ENCODE data around the gene NAE1.

NAE1 gene

GRCh38 chr16:66842765-66843164, 12.0 kb upstream of the NAE1 start:
- no peaks in the 10 kb centered on the region for H3K36me3 ChIP-seq (ENCODE audit: control insufficient read depth, insufficient read depth, low read length)
- WGBS, 2 experiments (ENCODE audit: insufficient coverage in 2 of 2), result 75 to 91% methylated on average over 6 to 7 of the region's 7 CpGs
- H3K27ac ChIP-seq (ENCODE audit: low read depth, low read length, severe bottlenecking), result no peak overlapping the region
- H3K4me1 ChIP-seq (ENCODE audit: control insufficient read depth, insufficient read depth, low read length, poor library complexity, severe bottlenecking), result no peaks in the 10 kb centered on the region
- no peaks in the 10 kb centered on the region for H3K9me3 ChIP-seq (ENCODE audit: control insufficient read depth, low read length)
- H3K4me3 ChIP-seq (ENCODE audit: extremely low read depth, insufficient read depth, low read length, poor library complexity, severe bottlenecking), result no peak overlapping the region

DNA sequence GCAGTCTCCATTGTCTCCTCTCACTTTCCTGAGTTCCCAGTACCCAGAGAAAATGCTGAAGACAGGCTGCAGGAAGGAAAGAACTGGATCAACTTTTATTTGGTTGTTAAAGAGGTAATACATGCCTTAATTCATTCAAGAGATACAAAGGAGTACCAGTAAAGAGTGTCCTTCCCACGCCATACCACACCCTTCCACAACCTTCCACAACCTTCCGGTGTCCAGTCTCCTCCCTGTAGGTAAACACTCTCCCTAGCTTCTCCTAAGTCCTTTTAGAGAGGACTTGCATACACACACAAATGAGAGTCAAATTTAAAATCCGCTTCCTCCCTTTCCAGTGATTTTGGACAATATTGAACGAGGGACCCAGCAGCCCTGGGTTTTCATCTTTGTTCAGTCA, 10.6 kb upstream of the NAE1 start:
- Histone ChIP-seq H3K4me3 (ENCODE audit: extremely low read depth, insufficient read depth, low read length, poor library complexity, severe bottlenecking) (no peak overlapping the region), H3K36me3 (ENCODE audit: control insufficient read depth, insufficient read depth, low read length) (no peaks in the 10 kb centered on the region), H3K27ac (ENCODE audit: low read depth, low read length, severe bottlenecking) (no peak overlapping the region), H3K4me1 (ENCODE audit: control insufficient read depth, insufficient read depth, low read length, poor library complexity, severe bottlenecking) (no peaks in the 10 kb centered on the region), H3K9me3 (ENCODE audit: control insufficient read depth, low read length) (no peaks in the 10 kb centered on the region)
- WGBS, 2 experiments (ENCODE audit: insufficient coverage in 2 of 2), result 89 to 95% methylated on average over 4 of the region's 4 CpGs

DNA sequence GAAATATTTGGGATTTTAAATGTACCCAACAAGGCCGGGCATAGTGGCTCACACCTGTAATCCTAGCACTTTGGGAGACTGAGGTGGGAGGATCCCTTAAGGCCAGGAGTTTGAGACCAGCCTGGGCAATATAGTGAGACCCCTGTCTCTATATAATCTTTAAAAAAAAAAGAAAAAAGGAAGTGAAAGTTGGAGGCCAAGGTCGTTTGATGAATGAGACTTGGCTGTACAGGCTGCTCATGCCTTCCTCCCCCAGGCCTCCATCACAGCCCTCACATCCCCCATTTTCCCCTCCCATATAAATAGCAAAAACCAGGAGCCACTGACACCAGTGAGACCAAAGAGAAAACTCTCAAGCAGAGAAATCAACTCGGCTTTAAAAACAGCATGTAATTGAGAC, 10.1 kb upstream of the NAE1 start:
- Histone ChIP-seq H3K27ac (ENCODE audit: low read depth, low read length, severe bottlenecking) (no peak overlapping the region), H3K9me3 (ENCODE audit: control insufficient read depth, low read length) (no peaks in the 10 kb centered on the region), H3K36me3 (ENCODE audit: control insufficient read depth, insufficient read depth, low read length) (no peaks in the 10 kb centered on the region), H3K4me3 (ENCODE audit: extremely low read depth, insufficient read depth, low read length, poor library complexity, severe bottlenecking) (no peak overlapping the region), H3K4me1 (ENCODE audit: control insufficient read depth, insufficient read depth, low read length, poor library complexity, severe bottlenecking) (no peaks in the 10 kb centered on the region)
- WGBS, 2 experiments (ENCODE audit: insufficient coverage in 2 of 2), result 58 to 100% methylated on average over 1 of the region's 3 CpGs

GRCh38 chr16:66834746-66835145, 4.0 kb upstream of the NAE1 start:
- 91% methylated on average over 3 of the region's 5 CpGs; no CpG with 5 or more reads in 1 of the 2 experiments for WGBS, 2 experiments (ENCODE audit: insufficient coverage in 2 of 2)
- no peaks in the 10 kb centered on the region for H3K4me1 ChIP-seq (ENCODE audit: control insufficient read depth, insufficient read depth, low read length, poor library complexity, severe bottlenecking)

DNA sequence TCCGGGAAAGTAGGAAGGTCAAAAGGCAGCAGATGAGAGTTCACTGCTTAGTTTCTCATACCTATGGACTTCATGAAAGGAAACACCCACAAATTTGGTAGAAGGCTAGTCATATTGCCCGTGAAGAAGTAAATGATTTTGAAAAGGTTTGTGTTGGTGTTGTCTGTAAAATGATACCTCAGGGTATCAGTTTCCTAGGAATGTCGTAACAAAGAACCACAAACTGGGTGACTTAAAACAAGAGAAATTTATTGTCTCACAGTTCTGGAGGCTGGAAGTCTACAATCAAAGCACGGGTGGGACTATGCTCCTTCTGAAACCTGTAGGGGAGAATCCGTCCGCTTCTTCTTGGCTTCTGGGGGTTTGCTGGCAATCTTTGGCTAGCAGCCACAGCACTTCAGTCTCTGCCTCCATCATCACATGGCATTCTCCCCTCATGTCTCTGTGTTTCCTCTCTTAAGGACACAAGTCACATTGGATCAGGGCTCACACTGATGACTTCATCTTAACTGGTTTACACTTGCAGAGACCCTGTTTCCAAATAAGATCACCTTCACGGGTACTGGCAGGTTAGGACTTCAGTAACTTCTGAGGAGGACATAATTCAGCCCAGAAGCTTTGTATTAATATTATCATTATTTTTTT, 2.0 kb upstream of the NAE1 start:
- Histone ChIP-seq H3K36me3 (ENCODE audit: control insufficient read depth, insufficient read depth, low read length) (peaks cover 9% of the 10 kb centered on the region), H3K4me3 (ENCODE audit: extremely low read depth, insufficient read depth, low read length, poor library complexity, severe bottlenecking) (no peak overlapping the region), H3K4me1 (ENCODE audit: control insufficient read depth, insufficient read depth, low read length, poor library complexity, severe bottlenecking) (no peaks in the 10 kb centered on the region), H3K27ac (ENCODE audit: low read depth, low read length, severe bottlenecking) (no peak overlapping the region), H3K9me3 (ENCODE audit: control insufficient read depth, low read length) (no peaks in the 10 kb centered on the region)
- 80 to 89% methylated on average over 5 to 6 of the region's 7 CpGs for WGBS, 2 experiments (ENCODE audit: insufficient coverage in 2 of 2)

More at GRCh38 chr16:66834746-66835145, 4.0 kb upstream of the NAE1 start:
- Histone ChIP-seq H3K36me3 (ENCODE audit: control insufficient read depth, insufficient read depth, low read length) (no peaks in the 10 kb centered on the region), H3K4me3 (ENCODE audit: extremely low read depth, insufficient read depth, low read length, poor library complexity, severe bottlenecking) (no peak overlapping the region), H3K27ac (ENCODE audit: low read depth, low read length, severe bottlenecking) (no peak overlapping the region), H3K9me3 (ENCODE audit: control insufficient read depth, low read length) (no peaks in the 10 kb centered on the region)

GRCh38 chr16:66832190-66832589, 1.4 kb upstream of the NAE1 start:
- Histone ChIP-seq H3K4me3 (ENCODE audit: extremely low read depth, insufficient read depth, low read length, poor library complexity, severe bottlenecking) (no peak overlapping the region), H3K4me1 (ENCODE audit: control insufficient read depth, insufficient read depth, low read length, poor library complexity, severe bottlenecking) (no peaks in the 10 kb centered on the region), H3K36me3 (ENCODE audit: control insufficient read depth, insufficient read depth, low read length) (peaks cover 15% of the 10 kb centered on the region), H3K27ac (ENCODE audit: low read depth, low read length, severe bottlenecking) (no peak overlapping the region), H3K9me3 (ENCODE audit: control insufficient read depth, low read length) (no peaks in the 10 kb centered on the region)
- 83% methylated on average over 1 of the region's 3 CpGs; no CpG with 5 or more reads in 1 of the 2 experiments for WGBS, 2 experiments (ENCODE audit: insufficient coverage in 2 of 2)

- Histone ChIP-seq H3K27ac (ENCODE audit: low read depth, low read length, severe bottlenecking) (no peak overlapping the region), H3K4me3 (ENCODE audit: extremely low read depth, insufficient read depth, low read length, poor library complexity, severe bottlenecking) (no peak overlapping the region), H3K9me3 (ENCODE audit: control insufficient read depth, low read length) (no peaks in the 10 kb centered on the region), H3K4me1 (ENCODE audit: control insufficient read depth, insufficient read depth, low read length, poor library complexity, severe bottlenecking) (no peaks in the 10 kb centered on the region), H3K36me3 (ENCODE audit: control insufficient read depth, insufficient read depth, low read length) (peaks cover 85% of the 10 kb centered on the region)
- WGBS, 2 experiments (ENCODE audit: insufficient coverage in 2 of 2), result 100% methylated on average over 1 to 2 of the region's 4 CpGs
Observed at GRCh38 chr16:66824006-66824405, 6.8 kb downstream of the NAE1 start.

- no peaks in the 10 kb centered on the region for H3K9me3 ChIP-seq (ENCODE audit: control insufficient read depth, low read length)
- H3K4me1 ChIP-seq (ENCODE audit: control insufficient read depth, insufficient read depth, low read length, poor library complexity, severe bottlenecking), result no peaks in the 10 kb centered on the region
- 86 to 100% methylated on average over 2 of the region's 2 CpGs for whole genome bisulfite sequencing, 2 experiments (ENCODE audit: insufficient coverage in 2 of 2)
- H3K36me3 ChIP-seq (ENCODE audit: control insufficient read depth, insufficient read depth, low read length), result peaks cover 84% of the 10 kb centered on the region
- no peak overlapping the region for H3K4me3 ChIP-seq (ENCODE audit: extremely low read depth, insufficient read depth, low read length, poor library complexity, severe bottlenecking)
- no peak overlapping the region for H3K27ac ChIP-seq (ENCODE audit: low read depth, low read length, severe bottlenecking)
Observed at GRCh38 chr16:66814734-66815133, 16.0 kb downstream of the NAE1 start.

DNA sequence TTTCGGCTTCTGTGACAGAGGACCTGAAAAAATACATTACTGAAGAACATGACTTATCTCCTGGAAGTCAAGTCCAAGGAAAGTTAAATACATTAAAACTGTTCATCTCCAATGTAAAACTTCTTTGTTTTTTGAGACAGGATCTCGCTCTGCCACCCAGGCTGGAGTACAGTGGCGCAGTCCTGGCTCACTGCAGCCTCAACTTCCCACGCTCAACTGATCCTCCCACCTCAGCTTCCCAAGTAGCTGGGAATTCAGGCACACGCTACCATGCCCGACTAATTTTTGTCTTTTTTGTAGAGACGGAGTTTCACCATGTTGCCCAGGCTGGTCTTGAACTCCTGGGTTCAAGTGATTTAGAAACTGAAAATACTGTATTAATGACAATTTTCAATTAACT, 19.7 kb downstream of the NAE1 start:
- Histone ChIP-seq H3K27ac (ENCODE audit: low read depth, low read length, severe bottlenecking) (no peak overlapping the region), H3K36me3 (ENCODE audit: control insufficient read depth, insufficient read depth, low read length) (peaks cover 82% of the 10 kb centered on the region), H3K4me3 (ENCODE audit: extremely low read depth, insufficient read depth, low read length, poor library complexity, severe bottlenecking) (no peak overlapping the region), H3K4me1 (ENCODE audit: control insufficient read depth, insufficient read depth, low read length, poor library complexity, severe bottlenecking) (no peaks in the 10 kb centered on the region), H3K9me3 (ENCODE audit: control insufficient read depth, low read length) (no peaks in the 10 kb centered on the region)
- 93 to 100% methylated on average over 4 to 5 of the region's 7 CpGs for WGBS, 2 experiments (ENCODE audit: insufficient coverage in 2 of 2)

- Histone ChIP-seq H3K4me1 (ENCODE audit: control insufficient read depth, insufficient read depth, low read length, poor library complexity, severe bottlenecking) (no peaks in the 10 kb centered on the region), H3K9me3 (ENCODE audit: control insufficient read depth, low read length) (no peaks in the 10 kb centered on the region), H3K27ac (ENCODE audit: low read depth, low read length, severe bottlenecking) (no peak overlapping the region), H3K4me3 (ENCODE audit: extremely low read depth, insufficient read depth, low read length, poor library complexity, severe bottlenecking) (no peak overlapping the region), H3K36me3 (ENCODE audit: control insufficient read depth, insufficient read depth, low read length) (peaks cover 83% of the 10 kb centered on the region)
- 94 to 100% methylated on average over 1 to 3 of the region's 4 CpGs for WGBS, 2 experiments (ENCODE audit: insufficient coverage in 2 of 2)
Observed at GRCh38 chr16:66810391-66810790, 20.4 kb downstream of the NAE1 start.

DNA sequence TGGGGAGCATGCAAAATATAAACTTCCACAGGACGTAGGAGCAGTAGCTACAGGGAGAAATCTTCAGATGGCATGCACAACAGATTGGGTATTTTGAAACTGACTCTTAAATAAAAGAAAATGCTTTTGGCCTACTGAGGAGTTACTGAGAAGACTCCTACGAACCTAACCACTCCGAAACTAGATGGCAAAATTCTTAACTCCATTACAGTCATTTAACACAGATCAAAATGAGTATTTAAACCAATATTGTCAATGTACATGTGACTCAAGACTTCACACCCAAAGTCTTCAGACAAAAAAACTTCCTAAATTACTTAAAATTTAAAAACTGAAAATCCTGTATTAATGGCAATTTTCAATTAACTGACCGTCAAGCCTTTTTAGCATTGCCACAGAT, 21.0 kb downstream of the NAE1 start:
- Histone ChIP-seq H3K36me3 (ENCODE audit: control insufficient read depth, insufficient read depth, low read length) (peaks cover 87% of the 10 kb centered on the region), H3K9me3 (ENCODE audit: control insufficient read depth, low read length) (no peaks in the 10 kb centered on the region)
- 83 to 100% methylated on average over 1 to 2 of the region's 4 CpGs for WGBS, 2 experiments (ENCODE audit: insufficient coverage in 2 of 2)

More for the DNA sequence above, 21.0 kb downstream of the NAE1 start:
- Histone ChIP-seq H3K27ac (ENCODE audit: low read depth, low read length, severe bottlenecking) (no peak overlapping the region), H3K4me3 (ENCODE audit: extremely low read depth, insufficient read depth, low read length, poor library complexity, severe bottlenecking) (no peak overlapping the region), H3K4me1 (ENCODE audit: control insufficient read depth, insufficient read depth, low read length, poor library complexity, severe bottlenecking) (no peaks in the 10 kb centered on the region)
